ENCODE measurements around the gene CMKLR1. TPM values are rescaled to one million over a fixed set of nuclear protein-coding genes. Genes with fewer than 3 reads are reported as not detected.
A peak's percentile ranks its signal among the peaks of the same experiment; 100 is the strongest.

The CMKLR1 gene
- total RNA-seq, 2 donors from 2014 or later, result not detected

DNA sequence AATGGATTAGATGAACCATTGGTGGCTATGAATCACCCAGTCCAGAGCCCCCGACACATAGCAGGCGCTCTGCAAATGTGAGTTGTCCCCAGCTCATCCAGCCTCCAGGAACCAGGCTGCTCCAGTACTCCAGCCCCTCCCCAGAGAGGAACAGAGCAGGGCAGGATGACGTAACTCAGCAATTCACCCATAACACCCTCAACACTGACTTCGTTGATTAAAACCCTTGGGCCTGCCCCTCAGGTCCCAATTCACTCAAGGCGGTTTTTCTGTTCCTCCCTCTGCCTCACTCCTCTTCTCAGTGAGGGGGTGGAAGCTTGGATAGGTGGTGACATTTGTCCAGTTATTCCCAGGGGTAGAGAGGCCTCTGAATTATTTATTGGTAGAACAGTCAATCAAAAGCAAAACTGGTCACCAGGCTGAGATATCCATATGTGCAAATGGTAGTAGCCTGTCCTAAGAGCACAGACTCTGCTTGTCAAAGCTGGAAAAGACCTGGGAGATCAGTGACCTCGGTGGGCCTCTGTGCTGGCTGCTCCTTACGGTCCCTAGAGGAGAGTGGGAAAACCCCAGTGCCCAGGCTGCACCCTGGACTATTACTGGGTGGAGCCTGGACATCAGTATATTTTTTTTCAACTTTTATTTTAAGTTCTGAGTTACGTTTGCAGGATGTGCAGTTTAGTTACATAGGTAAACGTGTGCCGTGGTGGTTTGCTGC lies 97.0 kb downstream of the CMKLR1 start:
- H3K36me3 Mint-ChIP-seq (ENCODE audit: low read depth), result peaks cover 4% of the 10 kb centered on the region
- Histone ChIP-seq H3K27ac (ENCODE audit: low read depth, low read length) (no peak overlapping the region), H3K9me3 (ENCODE audit: control insufficient read depth, low read length) (peaks cover 10% of the 10 kb centered on the region), H3K36me3 (ENCODE audit: control insufficient read depth, insufficient read depth, low read length) (no peaks in the 10 kb centered on the region), H3K9ac (ENCODE audit: extremely low read depth, low read length, poor library complexity, severe bottlenecking) (no peak overlapping the region), H3K4me3 (ENCODE audit: low read length) (no peak overlapping the region), H3K27me3 (ENCODE audit: control insufficient read depth, insufficient read depth, low read length, poor library complexity, severe bottlenecking) (no peaks in the 10 kb centered on the region), H3K4me1 (ENCODE audit: control insufficient read depth, insufficient read depth, low read length) (no peaks in the 10 kb centered on the region)
- peaks cover 20% of the 10 kb centered on the region for H3K9me3 Mint-ChIP-seq
- no peak overlapping the region for H3K27ac Mint-ChIP-seq
- 90 to 92% methylated on average over 5 to 10 of the region's 10 CpGs for WGBS, 2 experiments (ENCODE audit: insufficient coverage in 1 of 2, insufficient read length in 1 of 2)
- DNase-seq, result no peak
- TF ChIP-seq, protein P1, sequence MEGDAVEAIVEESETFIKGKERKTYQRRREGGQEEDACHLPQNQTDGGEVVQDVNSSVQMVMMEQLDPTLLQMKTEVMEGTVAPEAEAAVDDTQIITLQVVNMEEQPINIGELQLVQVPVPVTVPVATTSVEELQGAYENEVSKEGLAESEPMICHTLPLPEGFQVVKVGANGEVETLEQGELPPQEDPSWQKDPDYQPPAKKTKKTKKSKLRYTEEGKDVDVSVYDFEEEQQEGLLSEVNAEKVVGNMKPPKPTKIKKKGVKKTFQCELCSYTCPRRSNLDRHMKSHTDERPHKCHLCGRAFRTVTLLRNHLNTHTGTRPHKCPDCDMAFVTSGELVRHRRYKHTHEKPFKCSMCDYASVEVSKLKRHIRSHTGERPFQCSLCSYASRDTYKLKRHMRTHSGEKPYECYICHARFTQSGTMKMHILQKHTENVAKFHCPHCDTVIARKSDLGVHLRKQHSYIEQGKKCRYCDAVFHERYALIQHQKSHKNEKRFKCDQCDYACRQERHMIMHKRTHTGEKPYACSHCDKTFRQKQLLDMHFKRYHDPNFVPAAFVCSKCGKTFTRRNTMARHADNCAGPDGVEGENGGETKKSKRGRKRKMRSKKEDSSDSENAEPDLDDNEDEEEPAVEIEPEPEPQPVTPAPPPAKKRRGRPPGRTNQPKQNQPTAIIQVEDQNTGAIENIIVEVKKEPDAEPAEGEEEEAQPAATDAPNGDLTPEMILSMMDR (conservative IDR thresholded peaks at IDR 0.05), result no peak
- H3K4me3 Mint-ChIP-seq, result no peak overlapping the region
- H3K27me3 Mint-ChIP-seq (ENCODE audit: insufficient read depth), result no peaks in the 10 kb centered on the region
- no peaks in the 10 kb centered on the region for H3K4me1 Mint-ChIP-seq

DNA sequence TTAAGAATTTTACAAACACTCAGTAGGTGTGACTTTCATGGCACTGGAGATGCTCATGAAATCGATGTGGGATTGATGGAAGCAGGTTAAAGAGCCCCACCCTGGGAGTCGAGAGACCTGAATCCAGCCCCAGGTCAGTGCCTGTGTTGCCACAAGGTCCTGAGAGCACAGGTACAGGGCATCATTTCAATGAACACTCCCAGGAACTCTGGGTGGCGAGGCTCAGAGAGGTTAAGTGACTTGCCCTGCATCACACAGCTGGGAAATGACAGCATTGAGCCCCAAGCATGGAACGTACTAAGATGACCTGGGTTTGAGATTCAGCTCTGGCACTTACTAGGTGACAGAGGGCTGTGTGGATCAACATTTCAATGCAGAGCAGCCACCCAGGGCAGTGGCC lies 98.2 kb downstream of the CMKLR1 start:
- TF ChIP-seq, protein P1 (conservative IDR thresholded peaks at IDR 0.05), result no peak
- Histone ChIP-seq H3K27ac (ENCODE audit: low read depth, low read length) (no peak overlapping the region), H3K36me3 (ENCODE audit: control insufficient read depth, insufficient read depth, low read length) (no peaks in the 10 kb centered on the region), H3K4me3 (ENCODE audit: low read length) (no peak overlapping the region), H3K4me1 (ENCODE audit: control insufficient read depth, insufficient read depth, low read length) (peaks cover under 1% of the 10 kb centered on the region), H3K27me3 (ENCODE audit: control insufficient read depth, insufficient read depth, low read length, poor library complexity, severe bottlenecking) (no peaks in the 10 kb centered on the region), H3K9me3 (ENCODE audit: control insufficient read depth, low read length) (peaks cover 12% of the 10 kb centered on the region), H3K9ac (ENCODE audit: extremely low read depth, low read length, poor library complexity, severe bottlenecking) (no peak overlapping the region)
- peaks cover 3% of the 10 kb centered on the region for H3K27me3 Mint-ChIP-seq (ENCODE audit: insufficient read depth)
- peaks cover 21% of the 10 kb centered on the region for H3K9me3 Mint-ChIP-seq
- H3K36me3 Mint-ChIP-seq (ENCODE audit: low read depth), result peaks cover 4% of the 10 kb centered on the region
- no peak overlapping the region for H3K27ac Mint-ChIP-seq
- H3K4me1 Mint-ChIP-seq, result peaks cover 8% of the 10 kb centered on the region
- no peak overlapping the region for H3K4me3 Mint-ChIP-seq
- DNase-seq, result no peak
- 93 to 95% methylated on average over 3 to 4 of the region's 4 CpGs for WGBS, 2 experiments (ENCODE audit: insufficient coverage in 1 of 2, insufficient read length in 1 of 2)

DNA sequence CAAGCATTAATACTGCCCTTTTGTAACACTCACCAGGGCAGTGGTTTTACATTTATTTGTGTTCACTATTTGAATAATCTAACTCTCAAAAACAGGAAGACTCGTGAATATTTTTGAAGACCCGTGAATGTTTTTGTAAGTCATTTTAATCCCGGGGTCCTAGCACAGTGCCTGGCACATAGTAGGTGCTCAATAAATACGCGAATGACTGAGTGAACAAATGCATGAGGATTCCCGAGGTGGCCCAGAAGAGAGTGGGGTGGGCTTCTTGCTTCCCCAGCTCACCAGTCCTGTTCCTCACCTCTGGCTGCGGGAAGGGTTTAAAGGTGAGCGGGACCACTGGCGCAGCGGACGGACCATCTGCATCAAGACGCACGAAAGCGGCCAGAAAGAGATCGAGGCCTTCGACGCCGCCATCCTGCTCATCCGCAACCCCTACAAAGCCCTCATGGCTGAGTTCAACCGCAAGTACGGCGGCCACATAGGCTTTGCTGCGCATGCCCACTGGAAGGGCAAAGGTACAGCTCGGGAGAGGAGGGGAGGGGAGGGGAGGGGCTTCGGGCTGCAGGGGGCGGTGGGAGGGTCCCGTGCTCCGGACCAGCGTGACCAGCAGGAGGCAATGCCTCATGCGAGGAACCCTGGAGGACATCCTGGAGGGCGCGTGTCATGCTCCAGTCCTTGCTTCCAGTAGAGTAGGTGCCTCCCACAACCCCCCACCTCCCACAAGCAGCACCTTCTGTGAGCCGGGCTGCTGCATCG lies 98.9 kb downstream of the CMKLR1 start:
- peaks cover 15% of the 10 kb centered on the region for H3K4me1 Mint-ChIP-seq
- 91 to 95% methylated on average over 9 to 34 of the region's 34 CpGs for WGBS, 2 experiments (ENCODE audit: insufficient coverage in 1 of 2, insufficient read length in 1 of 2)
- H3K27me3 Mint-ChIP-seq (ENCODE audit: insufficient read depth), result peaks cover 3% of the 10 kb centered on the region
- TF ChIP-seq, protein P1 (conservative IDR thresholded peaks at IDR 0.05), result peak; percentile 48
- H3K4me3 Mint-ChIP-seq, result no peak overlapping the region
- no peaks in the 10 kb centered on the region for H3K27me3 ChIP-seq (ENCODE audit: control insufficient read depth, insufficient read depth, low read length, poor library complexity, severe bottlenecking)
- H3K4me3 ChIP-seq (ENCODE audit: low read length), result no peak overlapping the region
- H3K27ac ChIP-seq (ENCODE audit: low read depth, low read length), result no peak overlapping the region
- peak; percentile 89 for DNase-seq
- peaks cover 21% of the 10 kb centered on the region for H3K9me3 Mint-ChIP-seq
- H3K27ac Mint-ChIP-seq, result no peak overlapping the region
- H3K4me1 ChIP-seq (ENCODE audit: control insufficient read depth, insufficient read depth, low read length), result peaks cover 7% of the 10 kb centered on the region
- H3K9ac ChIP-seq (ENCODE audit: extremely low read depth, low read length, poor library complexity, severe bottlenecking), result no peak overlapping the region
- peaks cover 12% of the 10 kb centered on the region for H3K9me3 ChIP-seq (ENCODE audit: control insufficient read depth, low read length)
- peaks cover 4% of the 10 kb centered on the region for H3K36me3 Mint-ChIP-seq (ENCODE audit: low read depth)
- no peaks in the 10 kb centered on the region for H3K36me3 ChIP-seq (ENCODE audit: control insufficient read depth, insufficient read depth, low read length)
